ENCODE results near the gene PXMP4. TPM values are rescaled to one million over a fixed set of nuclear protein-coding genes. Genes with fewer than 3 reads are reported as not detected.

Gene PXMP4
- total RNA-seq, 1 experiment from 2014 or later = 3.3 TPM

- TF ChIP-seq HMGXB4 (CRISPR knock-in tag; IDR thresholded peaks at IDR 0.05) = no peak; the same call in 1 of the 2 replicates
- no peak for TF ChIP-seq ZNF121 (CRISPR knock-in tag; IDR thresholded peaks at IDR 0.05)
- no peak for TF ChIP-seq E2F5 (CRISPR knock-in tag; IDR thresholded peaks at IDR 0.05)
- no peak for TF ChIP-seq FOXK1 (CRISPR knock-in tag; IDR thresholded peaks at IDR 0.05)
- TF ChIP-seq ATF3 (CRISPR knock-in tag; conservative IDR thresholded peaks at IDR 0.05) = no peak
- no peak for TF ChIP-seq IRF1 (CRISPR knock-in tag; IDR thresholded peaks at IDR 0.05)
- 0 out of 2 replicates have a peak, but pooled peaks have one; percentile 15 for TF ChIP-seq IRF2 (CRISPR knock-in tag; IDR thresholded peaks at IDR 0.05; ENCODE audit: borderline replicate concordance, low read depth)
- no peak for TF ChIP-seq ZMAT4 (CRISPR knock-in tag; IDR thresholded peaks at IDR 0.05)
- no peak; the same call in 1 of the 2 replicates for TF ChIP-seq USF2 (CRISPR knock-in tag; IDR thresholded peaks at IDR 0.05)
- 0 out of 2 replicates have a peak, but pooled peaks have one; percentile 44 for TF ChIP-seq FOXP1 (CRISPR knock-in tag; IDR thresholded peaks at IDR 0.05; ENCODE audit: borderline replicate concordance)
- peak; percentile 54; the same call in 1 of the 2 replicates for TF ChIP-seq NFE2L1 (CRISPR knock-in tag; IDR thresholded peaks at IDR 0.05)
- no peak for TF ChIP-seq PREB (CRISPR knock-in tag; IDR thresholded peaks at IDR 0.05; ENCODE audit: borderline replicate concordance)
- TF ChIP-seq SMAD3 (CRISPR knock-in tag; IDR thresholded peaks at IDR 0.05; ENCODE audit: borderline replicate concordance) = peak; percentile 30; the same call in 1 of the 2 replicates
- no peak for TF ChIP-seq ZNF671 (CRISPR knock-in tag; IDR thresholded peaks at IDR 0.05)
- peak; percentile 63; the same call in 1 of the 2 replicates for TF ChIP-seq ZBTB43 (CRISPR knock-in tag; IDR thresholded peaks at IDR 0.05)
Observed at GRCh38 chr20:33667676-33668465, 52.2 kb downstream of the PXMP4 start (continued).

- peaks cover 14% of the 10 kb centered on the region for H3K27me3 Mint-ChIP-seq (ENCODE audit: low read depth)
- ChIA-PET CTCF (interaction anchor here (0.5 to 7.9 kb wide), 47 partner anchors 8 to 404 kb away, joined by 3 to 134 read pairs (median 4); partner anchors contain the start of genes CBFA2T2, CDK5RAP1, E2F1 and PXMP4), POLR2A (interaction anchor here (0.6 to 3.4 kb wide), 13 partner anchors 12 to 405 kb away, joined by 3 to 24 read pairs (median 4); partner anchors contain the start of genes CBFA2T2, CDK5RAP1, PXMP4 and ZNF341)
- peaks cover 31% of the 10 kb centered on the region for H3K4me1 Mint-ChIP-seq
- DNase-seq (ENCODE audit: low spot score) = no peak
- H3K36me3 Mint-ChIP-seq = peaks cover 5% of the 10 kb centered on the region; the same call in 1 of the 2 replicates
- H3K9me3 Mint-ChIP-seq = no peaks in the 10 kb centered on the region
- H3K4me3 Mint-ChIP-seq = peak overlapping the region; percentile 62
- ATAC-seq = no peak; the same call in 1 of the 2 replicates
- H3K27ac Mint-ChIP-seq = no peak overlapping the region
- TF ChIP-seq IRF1 (CRISPR knock-in tag; IDR thresholded peaks at IDR 0.05) = no peak
- peak; percentile 52 for TF ChIP-seq TP53 (CRISPR knock-in tag; IDR thresholded peaks at IDR 0.05)
- no peak; the same call in 1 of the 2 replicates for TF ChIP-seq ARID4B (CRISPR knock-in tag; IDR thresholded peaks at IDR 0.05; ENCODE audit: borderline replicate concordance)
- TF ChIP-seq ZNF232 (CRISPR knock-in tag; IDR thresholded peaks at IDR 0.05) = no peak
- TF ChIP-seq FOXP1 (CRISPR knock-in tag; IDR thresholded peaks at IDR 0.05; ENCODE audit: borderline replicate concordance) = no peak
- 0 out of 2 replicates have a peak, but pooled peaks have one; percentile 51 for TF ChIP-seq CREM (CRISPR knock-in tag; IDR thresholded peaks at IDR 0.05)
Observed at GRCh38 chr20:33667245-33667675, 52.9 kb downstream of the PXMP4 start.

Measured in WTC11 (cell line).